PC-9 (cell line): ENCODE results near the gene TM6SF1.

Source experiments
- EZH2 ChIP-seq: fragments of 200-600 bp; sonication (generic); IDR thresholded peaks from 2 replicates; pipeline ENCODE4 v1.8.0; 2017; ENCODE audit warnings: antibody characterized with exemption, low read depth
- TF ChIP-seq, protein P1 (sequence below): fragments of 200-600 bp; sonication (generic); conservative IDR thresholded peaks from 2 replicates; pipeline ENCODE4 v1.6.1; 2017; ENCODE audit warnings: mixed run types, antibody characterized with exemption, mild to moderate bottlenecking, moderate library complexity

DNA sequence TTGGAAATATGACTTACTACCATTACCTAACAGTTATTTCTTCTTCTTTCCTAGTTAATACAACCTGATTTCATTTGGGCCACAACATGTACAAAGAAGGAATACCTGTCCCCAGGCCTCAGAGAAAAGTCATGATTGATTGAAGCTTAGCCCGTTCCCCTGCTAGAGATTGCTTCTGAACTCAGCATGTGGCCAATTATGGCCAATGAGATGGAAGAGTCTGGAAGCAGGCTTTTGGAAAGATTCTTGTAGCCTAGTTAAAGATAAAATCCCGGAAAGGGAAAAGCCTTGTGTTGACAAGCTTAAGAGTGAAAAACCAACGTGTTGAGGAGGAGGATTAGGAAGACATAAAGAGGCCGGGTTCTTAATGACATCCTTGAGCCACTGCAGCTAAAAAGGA is 17.0 kb upstream of the TM6SF1 start:
- TF ChIP-seq, protein P1, sequence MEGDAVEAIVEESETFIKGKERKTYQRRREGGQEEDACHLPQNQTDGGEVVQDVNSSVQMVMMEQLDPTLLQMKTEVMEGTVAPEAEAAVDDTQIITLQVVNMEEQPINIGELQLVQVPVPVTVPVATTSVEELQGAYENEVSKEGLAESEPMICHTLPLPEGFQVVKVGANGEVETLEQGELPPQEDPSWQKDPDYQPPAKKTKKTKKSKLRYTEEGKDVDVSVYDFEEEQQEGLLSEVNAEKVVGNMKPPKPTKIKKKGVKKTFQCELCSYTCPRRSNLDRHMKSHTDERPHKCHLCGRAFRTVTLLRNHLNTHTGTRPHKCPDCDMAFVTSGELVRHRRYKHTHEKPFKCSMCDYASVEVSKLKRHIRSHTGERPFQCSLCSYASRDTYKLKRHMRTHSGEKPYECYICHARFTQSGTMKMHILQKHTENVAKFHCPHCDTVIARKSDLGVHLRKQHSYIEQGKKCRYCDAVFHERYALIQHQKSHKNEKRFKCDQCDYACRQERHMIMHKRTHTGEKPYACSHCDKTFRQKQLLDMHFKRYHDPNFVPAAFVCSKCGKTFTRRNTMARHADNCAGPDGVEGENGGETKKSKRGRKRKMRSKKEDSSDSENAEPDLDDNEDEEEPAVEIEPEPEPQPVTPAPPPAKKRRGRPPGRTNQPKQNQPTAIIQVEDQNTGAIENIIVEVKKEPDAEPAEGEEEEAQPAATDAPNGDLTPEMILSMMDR: no peak
- no peak for TF ChIP-seq EZH2
